OCI-LY3 (cell line): ENCODE results near the gene TP53I11.

Experiments
- H2AFZ ChIP-seq: fragments of 200-600, 300-600 bp; shearing (Covaris generic); 2 replicates; pipeline ENCODE4 v1.6.0; 2014; ENCODE audit warnings: antibody characterized with exemption, low read depth, low read length
- H3K27ac ChIP-seq: fragments of 200-600, 300-600 bp; sonication (generic); 2 replicates; pipeline ENCODE4 v1.5.1; 2014; ENCODE audit warnings: mild to moderate bottlenecking, low read length, moderate library complexity, mixed read lengths
- H3K27me3 ChIP-seq: fragments of 200-600, 300-600 bp; sonication (generic); 2 replicates; pipeline ENCODE4 v1.6.1; 2014; ENCODE audit warnings: low read depth, low read length, mixed read lengths
- H3K36me3 ChIP-seq: fragments of 200-600, 300-600 bp; sonication (generic); replicated peaks from 2 replicates; pipeline ENCODE3; 2014; ENCODE audit warnings: low read depth, low read length, mixed read lengths
- H3K4me1 ChIP-seq: fragments of 300-600, 200-600 bp; sonication (generic); 2 replicates; pipeline ENCODE4 v1.6.1; 2014; ENCODE audit warnings: low read length, mixed read lengths
- H3K4me2 ChIP-seq: fragments of 200-600, 300-600 bp; sonication (generic); 2 replicates; pipeline ENCODE4 v1.6.1; 2014; ENCODE audit warnings: low read length, mixed read lengths
- H3K4me3 ChIP-seq: fragments of 300-600, 200-600 bp; sonication (generic); 2 replicates; pipeline ENCODE4 v1.5.1; 2014; ENCODE audit warnings: antibody characterized with exemption, mild to moderate bottlenecking, low read length, moderate library complexity
- H3K79me2 ChIP-seq: fragments of 300-600, 200-600 bp; shearing (Covaris generic); 2 replicates; pipeline ENCODE4 v1.6.1; 2014; ENCODE audit warnings: mild to moderate bottlenecking, low read length, mixed read lengths
- H3K9ac ChIP-seq: fragments of 300-600, 200-600 bp; shearing (Covaris generic); 2 replicates; pipeline ENCODE4 v1.6.0; 2014; ENCODE audit warnings: mild to moderate bottlenecking, low read length, moderate library complexity
- H3K9me3 ChIP-seq: fragments of 200-600, 300-600 bp; shearing (Covaris generic); 2 replicates; pipeline ENCODE4 v1.6.1; 2014; ENCODE audit warnings: low read length, mixed read lengths; ENCODE audit not compliant: insufficient read depth
- H4K20me1 ChIP-seq: fragments of 200-600, 300-600 bp; sonication (generic); 2 replicates; pipeline ENCODE4 v1.6.1; 2016; ENCODE audit warnings: low read length, mixed read lengths; ENCODE audit not compliant: insufficient read depth
- EZH2phosphoT487 ChIP-seq: fragments of 200-600 bp; shearing (Covaris generic); IDR thresholded peaks from 2 replicates; pipeline ENCODE4 v1.6.1; 2018; ENCODE audit warnings: antibody characterized with exemption, mixed run types, low read depth
- TF ChIP-seq, protein P1 (sequence below): fragments of 200-600, 300-600 bp; sonication (generic); IDR thresholded peaks from 2 replicates; pipeline ENCODE4 v1.5.1; 2014; ENCODE audit warnings: antibody characterized with exemption, low read length, low read depth

Gene TP53I11

DNA sequence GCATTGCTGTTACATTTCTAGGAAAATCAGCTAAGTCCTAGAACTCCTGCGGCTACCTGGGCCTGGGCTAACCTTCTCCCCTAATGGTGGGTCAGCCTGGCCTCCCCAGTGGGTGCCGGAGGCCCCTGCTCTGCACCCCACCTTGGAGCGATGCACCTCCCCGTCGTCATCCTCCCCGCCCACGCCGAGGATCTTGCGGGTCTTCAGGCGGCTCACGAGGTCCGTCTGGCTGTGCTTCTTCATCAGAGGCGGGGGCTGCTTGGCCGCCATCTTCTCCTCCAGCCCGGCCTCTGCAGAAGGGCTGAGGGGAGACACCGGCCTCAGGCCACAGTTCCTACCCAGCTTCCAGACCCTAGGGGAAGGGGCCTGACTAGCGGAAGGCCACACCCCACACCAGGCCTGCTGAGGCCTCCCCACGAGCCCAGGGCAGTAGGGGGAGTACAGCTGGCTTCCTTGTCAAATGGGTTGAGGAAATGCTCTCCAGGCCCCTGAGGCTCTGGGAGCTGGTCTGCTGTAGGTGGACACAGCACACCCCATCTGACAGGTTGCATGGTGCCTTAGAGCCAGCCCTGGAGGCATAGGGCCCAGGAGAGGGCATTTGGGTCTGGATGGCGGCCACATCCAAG is 12.5 kb downstream of the TP53I11 start:
- no peaks in the 10 kb centered on the region; the same call in 1 of the 2 replicates for H4K20me1 ChIP-seq
- no peak overlapping the region for H3K4me3 ChIP-seq
- peaks cover 60% of the 10 kb centered on the region for H3K4me1 ChIP-seq
- TF ChIP-seq EZH2phosphoT487 = no peak
- TF ChIP-seq, protein P1, sequence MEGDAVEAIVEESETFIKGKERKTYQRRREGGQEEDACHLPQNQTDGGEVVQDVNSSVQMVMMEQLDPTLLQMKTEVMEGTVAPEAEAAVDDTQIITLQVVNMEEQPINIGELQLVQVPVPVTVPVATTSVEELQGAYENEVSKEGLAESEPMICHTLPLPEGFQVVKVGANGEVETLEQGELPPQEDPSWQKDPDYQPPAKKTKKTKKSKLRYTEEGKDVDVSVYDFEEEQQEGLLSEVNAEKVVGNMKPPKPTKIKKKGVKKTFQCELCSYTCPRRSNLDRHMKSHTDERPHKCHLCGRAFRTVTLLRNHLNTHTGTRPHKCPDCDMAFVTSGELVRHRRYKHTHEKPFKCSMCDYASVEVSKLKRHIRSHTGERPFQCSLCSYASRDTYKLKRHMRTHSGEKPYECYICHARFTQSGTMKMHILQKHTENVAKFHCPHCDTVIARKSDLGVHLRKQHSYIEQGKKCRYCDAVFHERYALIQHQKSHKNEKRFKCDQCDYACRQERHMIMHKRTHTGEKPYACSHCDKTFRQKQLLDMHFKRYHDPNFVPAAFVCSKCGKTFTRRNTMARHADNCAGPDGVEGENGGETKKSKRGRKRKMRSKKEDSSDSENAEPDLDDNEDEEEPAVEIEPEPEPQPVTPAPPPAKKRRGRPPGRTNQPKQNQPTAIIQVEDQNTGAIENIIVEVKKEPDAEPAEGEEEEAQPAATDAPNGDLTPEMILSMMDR = no peak
- no peak overlapping the region for H2AFZ ChIP-seq
- no peak overlapping the region for H3K27ac ChIP-seq
- peaks cover 38% of the 10 kb centered on the region for H3K79me2 ChIP-seq
- no peaks in the 10 kb centered on the region for H3K9me3 ChIP-seq
- H3K4me2 ChIP-seq = no peak overlapping the region
- H3K9ac ChIP-seq = no peak overlapping the region
- H3K27me3 ChIP-seq = no peaks in the 10 kb centered on the region
- peaks cover 56% of the 10 kb centered on the region for H3K36me3 ChIP-seq

DNA sequence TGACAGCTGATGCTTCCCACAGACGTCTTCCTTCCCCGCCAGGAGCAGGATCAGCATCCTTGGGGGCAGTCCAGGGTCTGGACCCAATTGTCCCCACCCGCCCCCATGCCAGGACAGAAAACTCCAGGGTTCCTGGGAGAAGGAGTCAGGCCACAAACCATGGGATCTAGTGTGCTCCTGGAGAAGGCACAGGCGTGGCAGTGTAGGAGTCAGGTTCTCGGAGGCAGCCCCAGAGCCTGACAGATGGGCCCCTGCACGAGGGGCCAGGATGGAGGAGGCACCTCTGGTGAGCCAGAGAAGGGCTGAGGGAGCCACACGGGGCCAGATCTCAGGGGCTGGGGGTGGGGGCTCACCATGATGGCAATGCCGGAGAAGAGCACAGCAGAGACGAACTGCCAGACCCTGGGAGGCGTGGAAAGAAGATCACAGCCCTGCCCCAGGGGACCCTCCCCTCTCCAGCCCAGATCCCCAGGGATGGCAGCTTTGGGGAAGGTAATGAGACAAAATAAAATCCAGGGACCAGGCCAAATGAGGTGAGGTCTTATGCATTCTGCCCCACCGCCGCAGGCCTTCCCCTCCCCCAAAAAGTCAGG is 13.6 kb downstream of the TP53I11 start:
- no peak overlapping the region for H3K27ac ChIP-seq
- peaks cover 49% of the 10 kb centered on the region for H3K4me1 ChIP-seq
- TF ChIP-seq, protein P1 = no peak
- no peak for TF ChIP-seq EZH2phosphoT487
- H3K4me2 ChIP-seq = peak overlapping the region; percentile 31; the same call in 1 of the 2 replicates
- H2AFZ ChIP-seq = no peak overlapping the region
- no peaks in the 10 kb centered on the region for H3K27me3 ChIP-seq
- H3K79me2 ChIP-seq = peaks cover 29% of the 10 kb centered on the region
- no peaks in the 10 kb centered on the region for H3K9me3 ChIP-seq
- no peaks in the 10 kb centered on the region; the same call in 1 of the 2 replicates for H4K20me1 ChIP-seq
- peaks cover 50% of the 10 kb centered on the region for H3K36me3 ChIP-seq
- no peak overlapping the region for H3K4me3 ChIP-seq
- H3K9ac ChIP-seq = no peak overlapping the region

DNA sequence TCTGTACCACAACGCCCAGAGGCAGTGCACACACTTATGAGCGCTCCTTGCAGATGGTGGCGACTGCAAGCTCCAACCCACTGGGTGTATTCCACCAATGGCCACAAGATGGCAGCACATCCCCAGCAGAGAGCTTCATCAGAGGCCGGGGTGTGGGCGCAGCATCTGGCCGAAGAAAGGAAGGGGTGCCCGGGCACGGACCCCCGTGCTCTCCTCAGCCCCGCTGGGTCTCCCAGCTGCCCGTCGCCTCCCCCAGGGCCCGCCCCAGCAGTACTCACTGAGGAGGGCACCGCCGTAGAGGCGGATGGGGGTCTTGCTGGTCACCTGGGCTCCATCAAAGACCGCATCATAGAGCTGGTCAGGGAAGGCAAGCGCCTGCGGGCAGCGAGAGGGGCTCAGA is 14.2 kb downstream of the TP53I11 start:
- Histone ChIP-seq H3K9me3 (no peaks in the 10 kb centered on the region), H3K27ac (no peak overlapping the region), H3K4me2 (peak overlapping the region; percentile 31; the same call in 1 of the 2 replicates), H2AFZ (no peak overlapping the region), H3K79me2 (peaks cover 24% of the 10 kb centered on the region), H3K27me3 (no peaks in the 10 kb centered on the region), H3K4me3 (no peak overlapping the region), H3K36me3 (peaks cover 44% of the 10 kb centered on the region), H4K20me1 (no peaks in the 10 kb centered on the region; the same call in 1 of the 2 replicates), H3K4me1 (peaks cover 44% of the 10 kb centered on the region), H3K9ac (no peak overlapping the region)
- TF ChIP-seq, protein P1 = peak; percentile 92
- no peak for TF ChIP-seq EZH2phosphoT487

DNA sequence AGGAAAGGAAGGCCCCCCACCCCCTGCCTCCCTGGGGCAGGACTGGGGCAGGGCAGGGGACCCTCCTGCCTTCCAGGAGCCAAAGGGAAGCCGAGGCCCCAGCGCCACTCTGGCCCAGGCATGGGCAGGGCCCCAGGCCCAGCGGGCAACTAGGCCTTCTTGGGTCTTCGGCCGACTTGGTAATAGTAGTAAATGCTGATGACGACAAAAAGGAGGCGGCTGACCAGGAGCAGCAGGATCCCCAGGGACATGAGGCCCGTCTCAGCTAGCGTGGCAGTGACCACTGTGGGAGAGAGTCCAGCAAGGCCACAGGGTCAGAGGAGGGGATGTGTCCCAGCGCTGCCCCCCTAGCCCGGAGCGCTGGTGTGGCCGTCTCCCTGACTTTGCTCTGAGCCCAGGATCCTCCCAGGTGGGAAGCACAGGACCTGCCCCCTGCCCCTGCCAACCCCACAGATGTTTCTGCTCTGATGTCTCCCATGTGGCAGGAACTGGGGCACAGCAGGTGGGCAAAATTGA is 15.9 kb downstream of the TP53I11 start:
- TF ChIP-seq, protein P1 = no peak
- no peak for TF ChIP-seq EZH2phosphoT487
- Histone ChIP-seq H4K20me1 (no peaks in the 10 kb centered on the region; the same call in 1 of the 2 replicates), H3K4me2 (no peak overlapping the region), H3K4me3 (no peak overlapping the region), H3K27me3 (no peaks in the 10 kb centered on the region), H2AFZ (no peak overlapping the region), H3K4me1 (peaks cover 33% of the 10 kb centered on the region), H3K79me2 (peaks cover 6% of the 10 kb centered on the region), H3K9ac (no peak overlapping the region), H3K36me3 (peaks cover 32% of the 10 kb centered on the region), H3K9me3 (no peaks in the 10 kb centered on the region), H3K27ac (no peak overlapping the region)
